Measurements from ENCODE around the gene UBN2.
"Not testable (repeated sequence)": the region's sequence is repeated elsewhere in the genome, so short reads cannot be mapped to it uniquely, and the experiment has no call there.

The UBN2 gene

GRCh38 chr7:139294951-139295575 lies 64.0 kb downstream of the UBN2 start:
- Mint-ChIP-seq H3K27me3 (no peaks in the 10 kb centered on the region), H3K4me1 (ENCODE audit: low read depth) (peaks cover 4% of the 10 kb centered on the region), H3K4me3 (no peak overlapping the region), H3K27ac (no peak overlapping the region), H3K9me3 (no peaks in the 10 kb centered on the region), H3K36me3 (ENCODE audit: low read depth) (peaks cover 44% of the 10 kb centered on the region)
- DNase-seq = no peak

GRCh38 chr7:139297795-139298194 lies 66.8 kb downstream of the UBN2 start:
- Mint-ChIP-seq H3K36me3 (ENCODE audit: low read depth) (peaks cover 53% of the 10 kb centered on the region), H3K9me3 (no peaks in the 10 kb centered on the region), H3K27ac (no peak overlapping the region), H3K4me1 (ENCODE audit: low read depth) (peaks cover under 1% of the 10 kb centered on the region), H3K27me3 (no peaks in the 10 kb centered on the region), H3K4me3 (no peak overlapping the region)
- no peak for DNase-seq

- no peak for DNase-seq
- no peak overlapping the region for H3K4me3 Mint-ChIP-seq
- no peaks in the 10 kb centered on the region for H3K27me3 Mint-ChIP-seq
- H3K36me3 Mint-ChIP-seq (ENCODE audit: low read depth) = peaks cover 50% of the 10 kb centered on the region
- H3K27ac Mint-ChIP-seq = no peak overlapping the region
- H3K4me1 Mint-ChIP-seq (ENCODE audit: low read depth) = no peaks in the 10 kb centered on the region
- no peaks in the 10 kb centered on the region for H3K9me3 Mint-ChIP-seq
Measured at GRCh38 chr7:139299296-139299695, 68.3 kb downstream of the UBN2 start.

GRCh38 chr7:139300390-139300789 lies 69.4 kb downstream of the UBN2 start:
- H3K4me3 Mint-ChIP-seq = no peak overlapping the region
- H3K36me3 Mint-ChIP-seq (ENCODE audit: low read depth) = peaks cover 41% of the 10 kb centered on the region
- no peak overlapping the region for H3K27ac Mint-ChIP-seq
- H3K27me3 Mint-ChIP-seq = no peaks in the 10 kb centered on the region
- H3K4me1 Mint-ChIP-seq (ENCODE audit: low read depth) = no peaks in the 10 kb centered on the region
- no peak for DNase-seq
- H3K9me3 Mint-ChIP-seq = no peaks in the 10 kb centered on the region

- H3K4me1 Mint-ChIP-seq (ENCODE audit: low read depth) = no peaks in the 10 kb centered on the region
- H3K36me3 Mint-ChIP-seq (ENCODE audit: low read depth) = peaks cover 20% of the 10 kb centered on the region
- DNase-seq = no peak
- no peak overlapping the region for H3K4me3 Mint-ChIP-seq
- no peaks in the 10 kb centered on the region for H3K27me3 Mint-ChIP-seq
- no peaks in the 10 kb centered on the region for H3K9me3 Mint-ChIP-seq
- no peak overlapping the region for H3K27ac Mint-ChIP-seq
Measured at GRCh38 chr7:139304517-139304916, 73.5 kb downstream of the UBN2 start.

GRCh38 chr7:139317939-139318505 lies 87.0 kb downstream of the UBN2 start:
- no peak overlapping the region for H3K4me3 Mint-ChIP-seq
- H3K27ac Mint-ChIP-seq = no peak overlapping the region
- no peaks in the 10 kb centered on the region for H3K4me1 Mint-ChIP-seq (ENCODE audit: low read depth)
- no peaks in the 10 kb centered on the region for H3K9me3 Mint-ChIP-seq
- no peaks in the 10 kb centered on the region for H3K36me3 Mint-ChIP-seq (ENCODE audit: low read depth)
- DNase-seq = no peak
- no peaks in the 10 kb centered on the region for H3K27me3 Mint-ChIP-seq

GRCh38 chr7:139321071-139321745 lies 90.2 kb downstream of the UBN2 start:
- Mint-ChIP-seq H3K9me3 (no peaks in the 10 kb centered on the region), H3K4me3 (no peak overlapping the region), H3K27ac (no peak overlapping the region), H3K27me3 (no peaks in the 10 kb centered on the region), H3K36me3 (ENCODE audit: low read depth) (no peaks in the 10 kb centered on the region), H3K4me1 (ENCODE audit: low read depth) (no peaks in the 10 kb centered on the region)
- DNase-seq = no peak

- not testable (repeated sequence) for DNase-seq; H3K27me3 Mint-ChIP-seq; H3K36me3 Mint-ChIP-seq (ENCODE audit: low read depth); H3K4me1 Mint-ChIP-seq (ENCODE audit: low read depth); H3K27ac Mint-ChIP-seq; H3K9me3 Mint-ChIP-seq; H3K4me3 Mint-ChIP-seq
Measured at GRCh38 chr7:139324709-139325108, 93.7 kb downstream of the UBN2 start.

GRCh38 chr7:139328375-139328774 lies 97.3 kb downstream of the UBN2 start:
- DNase-seq = no peak
- no peak overlapping the region for H3K27ac Mint-ChIP-seq
- peaks cover 18% of the 10 kb centered on the region for H3K4me1 Mint-ChIP-seq (ENCODE audit: low read depth)
- no peaks in the 10 kb centered on the region for H3K9me3 Mint-ChIP-seq
- H3K4me3 Mint-ChIP-seq = no peak overlapping the region
- H3K36me3 Mint-ChIP-seq (ENCODE audit: low read depth) = no peaks in the 10 kb centered on the region
- H3K27me3 Mint-ChIP-seq = no peaks in the 10 kb centered on the region

- H3K27ac Mint-ChIP-seq = no peak overlapping the region
- DNase-seq = no peak
- H3K4me3 Mint-ChIP-seq = no peak overlapping the region
- H3K4me1 Mint-ChIP-seq (ENCODE audit: low read depth) = peaks cover 18% of the 10 kb centered on the region
- H3K27me3 Mint-ChIP-seq = no peaks in the 10 kb centered on the region
- no peaks in the 10 kb centered on the region for H3K36me3 Mint-ChIP-seq (ENCODE audit: low read depth)
- no peaks in the 10 kb centered on the region for H3K9me3 Mint-ChIP-seq
Measured at GRCh38 chr7:139329119-139329518, 98.1 kb downstream of the UBN2 start.

GRCh38 chr7:139330333-139331030 lies 99.4 kb downstream of the UBN2 start:
- H3K27ac Mint-ChIP-seq = no peak overlapping the region
- DNase-seq = no peak
- no peaks in the 10 kb centered on the region for H3K36me3 Mint-ChIP-seq (ENCODE audit: low read depth)
- peaks cover 18% of the 10 kb centered on the region for H3K4me1 Mint-ChIP-seq (ENCODE audit: low read depth)
- no peak overlapping the region for H3K4me3 Mint-ChIP-seq
- no peaks in the 10 kb centered on the region for H3K27me3 Mint-ChIP-seq
- H3K9me3 Mint-ChIP-seq = no peaks in the 10 kb centered on the region

- Mint-ChIP-seq H3K4me3 (no peak overlapping the region), H3K27me3 (no peaks in the 10 kb centered on the region), H3K36me3 (ENCODE audit: low read depth) (no peaks in the 10 kb centered on the region), H3K4me1 (ENCODE audit: low read depth) (peaks cover 18% of the 10 kb centered on the region), H3K27ac (no peak overlapping the region), H3K9me3 (no peaks in the 10 kb centered on the region)
- no peak for DNase-seq
Measured at GRCh38 chr7:139332697-139333359, 101.8 kb downstream of the UBN2 start.

- not testable (repeated sequence) for DNase-seq; H3K4me3 Mint-ChIP-seq; H3K9me3 Mint-ChIP-seq; H3K27ac Mint-ChIP-seq; H3K36me3 Mint-ChIP-seq (ENCODE audit: low read depth); H3K27me3 Mint-ChIP-seq
- H3K4me1 Mint-ChIP-seq (ENCODE audit: low read depth) = peaks cover 18% of the 10 kb centered on the region
Measured at GRCh38 chr7:139333443-139333842, 102.4 kb downstream of the UBN2 start.

- DNase-seq = no peak
- peaks cover 4% of the 10 kb centered on the region for H3K36me3 Mint-ChIP-seq (ENCODE audit: low read depth)
- H3K4me3 Mint-ChIP-seq = no peak overlapping the region
- H3K4me1 Mint-ChIP-seq (ENCODE audit: low read depth) = peaks cover 22% of the 10 kb centered on the region
- H3K27ac Mint-ChIP-seq = no peak overlapping the region
- H3K27me3 Mint-ChIP-seq = no peaks in the 10 kb centered on the region
- H3K9me3 Mint-ChIP-seq = peaks cover 6% of the 10 kb centered on the region
Measured at GRCh38 chr7:139334399-139335150, 103.5 kb downstream of the UBN2 start.

All from activated T-cell treated with anti-CD3 and anti-CD28 coated beads, Interleukin-2, amount 50 U/mL, for 24 hours (primary cell).